HG02642 (cell line): Measurements from ENCODE around the gene ENAH.
"Not testable (repeated sequence)": the region's sequence is repeated elsewhere in the genome, so short reads cannot be mapped to it uniquely, and the experiment has no call there.

ENCODE experiments used
- ATAC-seq: cut with Tn5 transposase; IDR thresholded peaks from one replicate; pipeline ENCODE4 v1.9.1; 2021; ENCODE audit warnings: mild to moderate bottlenecking; ENCODE audit not compliant: unreplicated experiment, poor library complexity

ENAH gene

DNA sequence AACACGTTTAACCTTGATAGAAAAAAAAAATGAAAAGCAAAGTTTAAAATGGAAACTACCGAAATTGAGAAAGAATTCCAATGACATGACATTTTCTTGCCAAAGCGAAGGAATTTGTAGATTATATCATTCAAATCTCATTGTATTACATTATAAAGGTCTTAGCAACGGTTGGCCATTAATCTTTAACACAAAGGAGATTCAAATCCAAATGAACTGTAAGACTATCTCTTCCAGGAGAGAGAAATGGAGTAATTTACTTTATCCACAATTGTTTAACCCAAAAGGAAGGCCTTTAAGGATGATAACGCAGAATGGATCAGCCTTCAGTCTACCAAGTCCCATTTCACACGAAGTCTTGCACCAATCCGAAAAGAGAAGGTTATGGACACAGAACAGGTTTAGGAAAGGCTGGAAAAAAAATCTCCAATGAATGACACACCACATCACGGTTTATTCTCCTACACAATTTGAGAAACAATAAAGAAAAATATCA lies 1.5 kb downstream of the ENAH start:
- no peak for ATAC-seq

GRCh38 chr1:225650179-225650578 lies 2.7 kb downstream of the ENAH start:
- ATAC-seq: no peak

- no peak for ATAC-seq
These were observed 7.6 kb downstream of the ENAH start for GRCh38 chr1:225645194-225645895.

- ATAC-seq: no peak
These were observed 8.3 kb downstream of the ENAH start for GRCh38 chr1:225644666-225645065.

DNA sequence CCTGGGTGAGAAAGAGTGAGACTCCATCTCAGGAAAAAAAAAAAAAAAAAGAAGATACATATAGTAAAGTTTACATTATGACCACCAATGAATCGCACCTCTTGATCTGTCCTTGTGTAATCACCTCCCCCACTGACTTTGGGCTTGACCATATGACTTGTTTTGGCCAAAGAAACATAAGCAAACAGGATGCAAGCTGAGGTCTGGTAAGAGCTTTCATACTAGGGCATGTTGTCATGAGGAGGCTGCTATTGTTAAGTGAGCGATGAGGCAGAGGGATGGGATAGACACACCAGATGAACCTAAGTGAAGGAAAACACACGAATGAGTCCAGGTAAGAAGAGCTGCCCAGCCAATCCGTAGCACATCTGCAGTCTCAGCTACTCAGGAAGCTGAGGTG lies 10.7 kb downstream of the ENAH start:
- ATAC-seq: no peak

GRCh38 chr1:225638853-225639252 lies 14.1 kb downstream of the ENAH start:
- ATAC-seq: no peak

GRCh38 chr1:225637651-225638199 lies 15.2 kb downstream of the ENAH start:
- no peak for ATAC-seq

- not testable (repeated sequence) for ATAC-seq
These were observed 15.9 kb downstream of the ENAH start for GRCh38 chr1:225636992-225637391.

- no peak for ATAC-seq
These were observed 17.3 kb downstream of the ENAH start for GRCh38 chr1:225635649-225636048.

- not testable (repeated sequence) for ATAC-seq
These were observed 20.1 kb downstream of the ENAH start for GRCh38 chr1:225632836-225633235.

- ATAC-seq: no peak
These were observed 21.8 kb downstream of the ENAH start for GRCh38 chr1:225631021-225631663.

- ATAC-seq: no peak
These were observed 23.4 kb downstream of the ENAH start for GRCh38 chr1:225629483-225629882.

GRCh38 chr1:225628794-225629193 lies 24.1 kb downstream of the ENAH start:
- not testable (repeated sequence) for ATAC-seq

DNA sequence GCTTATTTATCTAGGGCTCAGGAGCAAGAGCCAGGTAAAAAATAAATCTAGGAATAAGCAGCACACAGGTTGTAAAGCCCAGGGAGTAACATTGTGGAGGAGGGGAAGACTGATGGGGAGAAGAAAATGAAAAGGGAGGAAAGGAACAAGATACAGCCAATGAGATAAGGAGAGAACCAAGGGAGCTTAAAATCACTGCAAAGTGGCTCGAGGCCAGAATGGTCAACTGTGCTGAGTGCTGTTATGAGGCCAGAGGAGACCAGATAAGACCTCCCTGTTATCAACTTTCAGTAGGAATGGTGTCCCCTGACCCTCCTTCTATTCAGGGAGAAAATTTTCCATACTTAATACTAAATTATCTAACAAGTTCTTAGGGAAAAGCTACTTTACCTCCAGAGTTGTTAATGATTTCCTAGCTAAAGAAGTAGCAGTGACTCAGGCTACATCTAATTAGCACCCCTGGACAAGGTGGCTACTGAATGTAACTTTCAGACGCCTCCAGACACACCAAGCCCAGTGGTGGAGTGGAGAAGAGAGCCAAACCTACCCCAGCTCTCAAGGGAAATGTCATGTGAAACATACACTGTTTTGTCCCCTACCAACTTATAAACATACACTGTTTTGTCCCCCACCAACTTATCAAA lies 25.5 kb downstream of the ENAH start:
- ATAC-seq: no peak

- ATAC-seq: no peak
These were observed 26.2 kb downstream of the ENAH start for GRCh38 chr1:225626698-225627097.

DNA sequence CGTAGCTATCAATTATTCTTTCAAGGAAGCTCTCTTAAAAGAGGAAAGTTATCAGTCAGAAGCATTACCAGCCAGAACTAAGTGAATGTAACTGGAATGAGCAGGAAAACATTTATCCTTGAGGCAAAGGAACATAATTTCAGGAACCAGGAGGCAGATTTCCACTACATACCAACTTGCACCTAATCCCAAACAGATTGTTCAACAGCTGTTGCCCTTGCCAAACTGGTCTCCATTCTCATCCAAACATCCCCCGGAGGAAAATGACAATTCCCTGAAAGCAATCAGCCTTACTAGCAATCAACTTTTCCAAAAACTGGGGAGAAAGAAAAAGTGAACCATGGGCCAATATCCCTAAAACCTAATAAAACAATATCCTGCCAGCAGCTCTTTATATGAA lies 35.0 kb downstream of the ENAH start:
- ATAC-seq: no peak

- no peak for ATAC-seq
These were observed 35.4 kb downstream of the ENAH start for GRCh38 chr1:225617479-225617878.

GRCh38 chr1:225615403-225615790 lies 37.5 kb downstream of the ENAH start:
- ATAC-seq: not testable (repeated sequence)

DNA sequence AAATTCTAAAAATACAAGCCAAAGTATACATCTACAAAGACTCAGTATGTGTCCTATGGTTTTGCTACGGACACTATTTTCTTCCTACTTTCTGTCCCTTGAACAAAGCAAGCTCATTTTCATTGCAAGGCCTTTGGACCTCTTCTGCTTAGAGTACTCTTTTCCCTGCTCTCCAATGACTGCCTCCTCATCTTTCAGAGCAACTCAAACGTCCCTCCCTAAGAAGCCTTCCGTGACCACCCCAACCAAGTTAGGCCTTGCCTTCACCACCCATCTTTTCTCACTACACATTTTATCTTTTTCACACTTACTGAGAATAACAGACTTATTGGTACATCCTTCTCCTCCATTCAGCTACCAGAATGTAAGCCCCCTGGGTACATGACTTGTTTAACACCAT lies 39.9 kb downstream of the ENAH start:
- ATAC-seq: no peak

GRCh38 chr1:225612287-225612686 lies 40.6 kb downstream of the ENAH start:
- no peak for ATAC-seq

GRCh38 chr1:225611537-225612223 lies 41.2 kb downstream of the ENAH start:
- ATAC-seq: no peak
